NCI-H2227 treated with DMSO at 0.1 percent for 48 hours (cell line): Measurements from ENCODE around the gene ERP44.
"Not testable (repeated sequence)": the region's sequence is repeated elsewhere in the genome, so short reads cannot be mapped to it uniquely, and the experiment has no call there.

Source experiments
- DNase-seq: peaks from one replicate; lab custom pipeline; 2025; lab: John Stamatoyannopoulos, UW

The ERP44 gene

DNA sequence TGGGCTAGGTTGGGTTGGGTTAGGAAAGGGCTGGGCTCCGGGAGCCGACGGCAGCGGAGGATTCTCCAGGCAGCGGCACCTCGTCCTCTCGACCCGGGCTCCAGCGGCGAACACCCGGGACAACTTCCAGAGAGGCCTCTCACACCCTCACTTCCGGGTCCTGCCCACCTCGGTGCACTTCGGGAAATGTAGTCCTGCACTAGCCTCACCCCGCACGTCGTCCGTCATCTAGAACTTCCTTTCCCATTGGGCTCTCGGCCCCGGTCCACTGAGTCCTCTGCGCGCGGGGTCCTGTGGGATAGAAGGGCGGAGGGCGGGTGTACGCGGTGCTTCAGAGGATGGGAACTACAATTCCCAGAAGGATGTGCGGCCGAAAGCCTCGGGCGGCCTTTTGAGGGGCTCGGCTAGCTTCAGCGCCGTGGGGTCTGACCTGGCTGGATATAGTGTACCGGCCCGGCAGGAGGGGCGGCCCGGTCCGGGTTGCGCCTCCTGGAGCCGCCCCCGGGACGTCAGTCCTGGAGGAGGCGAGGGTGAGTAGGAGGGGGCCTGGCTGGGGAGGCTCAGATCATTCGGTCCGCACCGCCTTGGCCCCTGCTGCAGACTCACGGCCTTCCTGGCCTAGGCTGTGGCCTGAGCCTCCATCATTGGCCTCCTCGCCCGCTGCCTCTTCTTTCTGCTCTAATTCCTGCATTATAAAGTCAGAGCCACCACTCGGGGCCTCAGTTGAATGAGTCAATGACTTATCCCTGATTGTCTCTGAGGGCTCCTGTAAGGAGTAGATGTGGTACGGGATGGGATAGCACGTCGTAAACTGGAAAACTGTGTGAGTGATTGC is at the start of gene ERP44, which contains the start of gene INVS:
Gene ERP44, minus strand, starts transcription at position 114 of the 835 bp plus-strand sequence. CDS start 160 bp downstream, outside the sequence.
Gene INVS, plus strand, starts transcription at position 357 of the 835 bp plus-strand sequence. CDS start 5,279 bp downstream, outside the sequence.
- DNase-seq = peak; percentile 96

DNA sequence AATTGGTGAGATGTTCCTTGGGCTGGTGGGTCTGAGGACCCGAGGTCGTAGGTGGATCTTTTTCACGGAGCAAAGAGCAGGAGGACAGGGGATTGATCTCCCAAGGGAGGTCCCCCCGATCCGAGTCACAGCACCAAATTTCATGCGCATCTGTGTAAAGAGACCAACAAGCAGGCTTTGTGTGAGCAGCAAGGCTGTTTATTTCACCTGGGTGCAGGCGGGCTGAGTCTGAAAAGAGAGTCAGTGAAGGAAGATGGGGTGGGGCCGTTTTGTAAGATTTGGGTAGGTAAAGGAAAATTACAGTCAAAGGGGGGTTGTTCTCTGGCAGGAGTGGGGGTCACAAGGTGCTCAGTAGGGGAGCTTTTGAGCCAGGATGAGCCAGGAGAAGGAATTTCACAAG is 47.2 kb upstream of the ERP44 start:
- DNase-seq = not testable (repeated sequence)

- not testable (repeated sequence) for DNase-seq
These were observed 46.6 kb upstream of the ERP44 start for GRCh38 chr9:100145167-100145934.

DNA sequence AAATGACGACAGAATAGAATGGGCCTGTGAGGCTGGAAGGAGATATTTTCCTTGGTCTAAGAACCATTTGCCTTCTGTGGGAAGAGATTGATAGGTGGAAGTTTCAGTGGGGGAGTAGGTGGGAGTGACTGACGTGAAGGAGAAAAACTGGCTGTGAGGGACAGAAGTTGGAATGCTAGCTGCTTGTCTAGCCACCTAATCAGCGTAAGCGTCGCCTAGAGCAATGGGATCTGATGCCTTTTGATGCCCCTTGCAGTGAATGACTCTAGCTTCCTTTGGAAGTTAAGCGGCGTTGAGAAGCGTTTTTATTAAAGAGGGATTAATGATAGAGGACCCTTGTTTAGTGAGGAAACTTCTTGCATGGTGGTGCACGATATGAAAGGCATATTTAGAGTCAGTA is 43.1 kb upstream of the ERP44 start:
- not testable (repeated sequence) for DNase-seq

GRCh38 chr9:100140303-100140702 is 41.5 kb upstream of the ERP44 start:
- DNase-seq = not testable (repeated sequence)

GRCh38 chr9:100136799-100137198 is 38.0 kb upstream of the ERP44 start:
- DNase-seq = not testable (repeated sequence)

DNA sequence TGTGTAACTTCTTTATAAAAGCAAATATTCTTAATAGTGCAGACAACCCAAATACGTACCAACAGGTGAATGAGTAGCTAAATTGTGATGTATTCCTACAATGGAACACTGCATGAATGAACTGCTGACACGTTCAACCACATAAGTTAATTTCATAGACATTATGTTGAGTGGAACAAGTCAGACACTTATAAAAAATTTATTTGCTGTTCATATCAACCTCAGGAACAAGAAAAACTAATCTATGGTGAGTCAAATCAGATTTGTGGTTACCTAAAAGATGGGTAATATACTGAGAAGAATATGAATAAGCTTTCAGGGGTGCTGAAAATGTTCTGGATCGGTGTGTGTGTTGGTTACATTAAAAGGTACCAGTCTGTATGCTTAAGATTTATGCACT is 35.9 kb upstream of the ERP44 start:
- DNase-seq = no peak

- no peak for DNase-seq
These were observed 33.2 kb upstream of the ERP44 start for GRCh38 chr9:100131875-100132430.

GRCh38 chr9:100131216-100131615 is 32.4 kb upstream of the ERP44 start:
- no peak for DNase-seq

- no peak for DNase-seq
These were observed 31.0 kb upstream of the ERP44 start for GRCh38 chr9:100129772-100130171.

DNA sequence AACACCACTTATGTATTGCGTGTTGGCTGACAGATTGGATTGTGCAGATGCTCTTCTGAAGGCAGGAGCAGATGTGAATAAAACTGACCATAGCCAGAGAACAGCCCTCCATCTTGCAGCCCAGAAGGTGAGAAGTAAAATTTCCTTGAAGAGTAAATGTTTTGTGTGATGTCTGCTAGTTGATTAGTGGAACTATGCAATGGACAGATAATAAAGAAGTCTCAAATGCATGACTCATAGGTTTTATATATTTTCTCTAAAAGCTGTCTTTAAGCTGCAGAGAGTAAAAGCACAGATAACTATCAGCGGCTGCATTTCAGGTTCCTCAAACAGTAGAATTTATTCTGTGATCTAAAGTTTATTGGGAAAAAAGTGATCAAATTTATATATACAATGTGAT is 27.6 kb upstream of the ERP44 start:
- DNase-seq = no peak

GRCh38 chr9:100125910-100126309 is 27.1 kb upstream of the ERP44 start:
- no peak for DNase-seq

GRCh38 chr9:100125236-100125635 is 26.4 kb upstream of the ERP44 start:
- no peak for DNase-seq

DNA sequence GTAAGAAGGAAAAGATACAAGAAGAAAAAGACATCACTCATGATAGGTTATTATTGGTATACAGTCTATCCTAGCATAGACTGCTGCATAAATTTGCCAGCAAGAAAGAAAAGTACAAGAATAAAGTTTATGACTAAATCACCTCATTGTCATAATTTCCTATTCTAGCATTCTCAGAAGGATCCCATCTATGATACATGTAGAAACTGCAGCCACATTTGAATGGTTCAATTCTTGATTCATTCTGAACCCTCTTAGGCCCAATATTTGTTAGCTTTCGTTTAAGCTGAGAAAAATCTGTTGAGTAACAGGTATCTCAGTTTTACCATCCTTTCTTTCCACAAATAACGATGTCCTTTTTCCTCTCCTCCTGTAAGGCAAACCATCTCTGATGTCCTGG is 21.5 kb upstream of the ERP44 start:
- DNase-seq = no peak

GRCh38 chr9:100117316-100117715 is 18.5 kb upstream of the ERP44 start:
- DNase-seq = no peak

- no peak for DNase-seq
These were observed 14.0 kb upstream of the ERP44 start for GRCh38 chr9:100112677-100113336.

DNA sequence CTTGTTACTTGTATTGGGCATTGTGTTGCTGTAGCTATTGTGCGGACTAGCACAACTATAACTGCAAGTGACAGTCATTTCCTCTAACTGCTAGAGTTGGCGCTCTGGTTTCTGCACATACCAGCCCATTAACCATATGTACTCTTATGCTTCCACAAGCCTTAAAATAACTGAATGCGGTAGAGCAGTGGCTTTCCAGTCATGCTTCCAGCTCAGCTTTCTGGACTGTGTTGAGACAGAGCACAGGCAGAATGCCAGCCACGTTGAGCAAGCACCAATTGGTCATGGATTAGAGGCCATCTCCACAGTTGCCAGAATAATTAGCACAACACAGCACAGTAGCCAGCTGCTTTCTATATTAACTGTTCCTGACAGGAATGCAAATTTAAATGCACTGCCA is 12.4 kb upstream of the ERP44 start:
- no peak for DNase-seq

DNA sequence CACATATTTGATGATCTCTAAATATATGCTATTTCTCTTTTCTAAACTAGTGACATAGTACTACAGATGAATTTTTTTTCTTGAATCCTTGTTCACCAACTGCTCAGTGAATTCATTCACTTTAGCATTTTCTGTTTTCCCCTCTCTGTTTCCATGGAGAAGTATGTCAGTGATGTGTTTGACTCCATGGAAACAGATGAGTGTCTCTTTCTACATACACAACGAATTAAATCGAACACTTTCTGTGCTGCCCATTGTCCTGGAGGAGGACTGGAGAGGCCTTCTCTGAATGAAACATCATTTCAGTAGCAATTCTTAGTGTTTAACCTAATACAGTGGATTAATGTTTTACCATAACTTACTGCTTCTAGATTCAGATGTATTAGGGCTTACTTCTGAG is 9.8 kb upstream of the ERP44 start:
- no peak for DNase-seq

DNA sequence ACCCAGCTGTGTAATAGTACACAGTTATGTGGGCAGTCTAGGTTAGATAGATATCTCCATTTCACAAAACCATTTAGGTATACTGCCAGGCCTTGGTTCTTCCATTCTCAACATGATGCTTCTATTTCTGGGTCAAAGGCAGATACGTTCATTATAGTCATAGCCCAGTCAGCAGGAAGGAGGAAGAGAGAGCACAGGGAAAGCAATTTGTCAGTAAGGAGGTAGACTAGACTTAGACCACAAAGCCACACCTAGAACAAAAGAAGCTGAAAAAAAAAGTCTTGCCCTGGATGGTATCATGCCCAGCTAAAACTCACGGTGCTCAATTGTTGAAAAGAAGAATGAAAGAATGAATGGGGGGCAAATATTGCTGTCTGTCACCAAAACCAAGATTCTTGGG is 7.8 kb upstream of the ERP44 start:
- DNase-seq = no peak

DNA sequence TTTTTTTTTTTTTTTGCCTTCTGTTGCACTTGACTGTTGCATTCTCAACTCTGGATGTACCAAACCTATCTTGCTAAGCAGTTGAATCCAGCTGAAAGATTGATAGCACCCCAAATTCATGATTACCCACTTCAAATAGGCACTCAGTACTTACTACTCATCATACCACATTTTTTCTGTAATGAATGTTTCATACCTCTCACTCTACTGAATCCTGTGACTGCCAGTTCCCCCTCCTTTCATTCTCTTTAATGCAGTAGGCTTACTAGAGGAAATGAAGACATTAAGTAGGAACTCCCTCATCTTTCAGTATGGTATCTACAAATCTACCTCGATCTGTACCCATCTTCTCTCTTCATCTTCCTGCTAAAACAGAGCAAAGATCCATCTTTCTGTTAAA is 7.1 kb upstream of the ERP44 start:
- no peak for DNase-seq

DNA sequence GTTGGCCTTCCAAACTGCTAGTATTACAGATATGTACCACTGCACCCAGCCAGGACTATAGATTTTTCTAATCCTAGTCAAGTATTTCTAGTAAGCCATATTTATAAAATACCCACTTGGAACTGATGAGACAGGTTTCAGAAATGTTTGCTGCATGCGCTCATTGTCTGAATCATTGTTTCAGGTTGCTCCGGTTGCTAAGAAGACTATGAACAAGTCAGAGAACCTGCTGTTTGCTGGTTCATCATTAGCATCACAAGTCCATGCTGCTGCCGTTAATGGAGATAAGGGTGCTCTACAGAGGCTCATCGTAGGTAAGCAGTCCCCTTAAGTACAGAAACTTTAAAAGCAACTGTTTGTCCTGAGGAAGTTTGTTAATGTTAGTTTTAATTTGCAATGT is 5.5 kb upstream of the ERP44 start:
- DNase-seq = no peak

GRCh38 chr9:100101608-100102007 is 2.8 kb upstream of the ERP44 start:
- DNase-seq = no peak
